Cardiac muscle cell (in vitro differentiated cells and primary cell): Measurements from ENCODE around the gene IGHMBP2. TPM values are rescaled to one million over a fixed set of nuclear protein-coding genes. Genes with fewer than 3 reads are reported as not detected.

Experiments
- DNase-seq, 2 donors: peaks; one replicate each; pipeline versions ENCODE4 v3.0.0 to v3.0.0-alpha.2; 2010 to 2017; ENCODE audit warnings: low read depth in 1 of 2, low spot score in 1 of 2
- H3K27ac ChIP-seq: fragments of 200-600 bp; sonication (generic); 2 replicates; pipeline ENCODE4 v1.5.1; 2016
- H3K27me3 ChIP-seq: fragments of 200-600 bp; sonication (generic); 2 replicates; pipeline ENCODE4 v1.6.0; 2016; ENCODE audit warnings: control low read depth
- H3K36me3 ChIP-seq: fragments of 200-600 bp; sonication (generic); 2 replicates; pipeline ENCODE4 v1.5.1; 2016; ENCODE audit warnings: control low read depth
- H3K4me1 ChIP-seq: fragments of 200-600 bp; sonication (generic); 2 replicates; pipeline ENCODE4 v1.8.1; 2017; ENCODE audit warnings: low read depth, mild to moderate bottlenecking, mixed run types
- H3K4me3 ChIP-seq: fragments of 200-600 bp; sonication (generic); 2 replicates; pipeline ENCODE4 v1.5.1; 2016; ENCODE audit warnings: mild to moderate bottlenecking
- H3K9me3 ChIP-seq: fragments of 200-600 bp; sonication (generic); 2 replicates; pipeline ENCODE4 v1.5.1; 2017; ENCODE audit warnings: low read depth, mild to moderate bottlenecking, control low read depth
- CTCF ChIP-seq: IDR thresholded peaks from 2 replicates; pipeline ENCODE4 v1.5.1; 2012; ENCODE audit warnings: low read depth, mild to moderate bottlenecking, low read length
- polyA plus RNA-seq: library from polyadenylated mRNA; unstranded; fragments of >200 nt; fragmentation: Nextera tagmentation; extraction: Ambion mirVana; gene quantifications from 2 replicates; pipeline ENCODE4 v1.2.1, GENCODE V29; 2016
- total RNA-seq: library from RNA; depleted of rRNA; stranded (reverse); fragments of >200 nt; gene quantifications from 2 replicates; pipeline ENCODE4 v1.2.3, GENCODE V29; 2016

The IGHMBP2 gene
- total and polyA plus RNA-seq, 2 experiments from 2014 or later, result 20.9 to 21.7 TPM

- no peak for TF ChIP-seq CTCF
- no peaks in the 10 kb centered on the region for H3K36me3 ChIP-seq
- DNase-seq, result no peak
- no peaks in the 10 kb centered on the region for H3K9me3 ChIP-seq
- no peak overlapping the region for H3K27ac ChIP-seq
- H3K4me1 ChIP-seq, result no peaks in the 10 kb centered on the region
- H3K27me3 ChIP-seq, result peaks cover 19% of the 10 kb centered on the region
- no peak overlapping the region for H3K4me3 ChIP-seq
Measured at GRCh38 chr11:68859123-68859522, 44.6 kb upstream of the IGHMBP2 start.

- no peak for DNase-seq
- no peaks in the 10 kb centered on the region for H3K27me3 ChIP-seq
- H3K9me3 ChIP-seq, result no peaks in the 10 kb centered on the region
- H3K4me3 ChIP-seq, result no peak overlapping the region
- no peaks in the 10 kb centered on the region for H3K36me3 ChIP-seq
- H3K4me1 ChIP-seq, result peaks cover 7% of the 10 kb centered on the region
- no peak overlapping the region for H3K27ac ChIP-seq
- no peak for TF ChIP-seq CTCF
Measured at GRCh38 chr11:68862421-68862820, 41.3 kb upstream of the IGHMBP2 start.

GRCh38 chr11:68863553-68864265 lies 40.0 kb upstream of the IGHMBP2 start:
- Histone ChIP-seq H3K36me3 (no peaks in the 10 kb centered on the region), H3K27ac (no peak overlapping the region), H3K4me1 (peaks cover 17% of the 10 kb centered on the region), H3K9me3 (no peaks in the 10 kb centered on the region), H3K4me3 (no peak overlapping the region), H3K27me3 (no peaks in the 10 kb centered on the region)
- no peak for TF ChIP-seq CTCF
- no peak for DNase-seq

GRCh38 chr11:68865241-68865640 lies 38.5 kb upstream of the IGHMBP2 start:
- no peaks in the 10 kb centered on the region for H3K27me3 ChIP-seq
- peaks cover 32% of the 10 kb centered on the region for H3K4me1 ChIP-seq
- no peaks in the 10 kb centered on the region for H3K9me3 ChIP-seq
- no peak for DNase-seq
- H3K4me3 ChIP-seq, result no peak overlapping the region
- no peaks in the 10 kb centered on the region for H3K36me3 ChIP-seq
- no peak overlapping the region for H3K27ac ChIP-seq
- no peak for TF ChIP-seq CTCF

- Histone ChIP-seq H3K36me3 (no peaks in the 10 kb centered on the region), H3K4me3 (no peak overlapping the region), H3K4me1 (peaks cover 50% of the 10 kb centered on the region), H3K27ac (no peak overlapping the region), H3K27me3 (no peaks in the 10 kb centered on the region), H3K9me3 (no peaks in the 10 kb centered on the region)
- no peak for DNase-seq
- no peak for TF ChIP-seq CTCF
Measured at GRCh38 chr11:68867066-68867465, 36.6 kb upstream of the IGHMBP2 start.
